Vagina (tissue), 2 donors: Measurements from ENCODE around the gene TNFAIP3. TPM values are rescaled to one million over a fixed set of nuclear protein-coding genes. Genes with fewer than 3 reads are reported as not detected.

Experiments used
- DNase-seq, 2 donors: peaks; one replicate each; pipeline ENCODE4 v3.0.0-alpha.2; 2017; ENCODE audit errors: extremely low spot score in 2 of 2
- H3K27ac ChIP-seq: fragments of 200-600 bp; sonication (generic); one replicate; pipeline ENCODE4 v1.5.1; 2019
- H3K27me3 ChIP-seq: fragments of 200-600 bp; sonication (generic); one replicate; pipeline ENCODE4 v1.5.1; 2019
- H3K36me3 ChIP-seq, 2 donors: fragments of 200-600 bp; sonication (generic); one replicate each; pipeline ENCODE4 v1.5.1; 2017 to 2019
- H3K4me1 ChIP-seq: fragments of 200-600 bp; sonication (generic); one replicate; pipeline ENCODE4 v1.5.1; 2019
- H3K4me3 ChIP-seq, 2 donors: fragments of 200-600 bp; sonication (generic); 1 replicate in 1 of 2; 2 replicates in 1 of 2; pipeline ENCODE4 v1.5.1; 2016 to 2019
- H3K9me3 ChIP-seq: fragments of 200-600 bp; sonication (generic); one replicate; pipeline ENCODE4 v1.5.1; 2019
- CTCF ChIP-seq, 3 experiments: fragments of 450-650 bp in 2 of 3; fragments of 200-600 bp in 1 of 3; sonication (generic) in 1 of 3; IDR thresholded peaks; one replicate each; pipeline ENCODE4 v1.5.1; 2017 to 2019; ENCODE audit warnings: antibody characterized with exemption in 3 of 3, mild to moderate bottlenecking in 2 of 3, moderate library complexity in 2 of 3
- POLR2A ChIP-seq, 2 donors: fragments of 450-650 bp; IDR thresholded peaks; one replicate each; pipeline ENCODE4 v1.6.1; 2017; ENCODE audit warnings: antibody characterized with exemption in 2 of 2, mild to moderate bottlenecking in 2 of 2, moderate library complexity in 2 of 2
- POLR2AphosphoS5 ChIP-seq, 2 donors: sonication (generic); formaldehyde crosslinking; IDR thresholded peaks; one replicate each; pipeline ENCODE4 v1.9.0; 2017; ENCODE audit warnings: antibody characterized with exemption in 2 of 2, mild to moderate bottlenecking in 2 of 2, low read depth in 1 of 2; ENCODE audit not compliant: insufficient read depth in 1 of 2
- intact Hi-C: fragments of 100-400 bp; cut with DNase I; formaldehyde crosslinking; loops from one replicate; pipeline ENCODE4 v1.15.1; 2023
- total RNA-seq: library from RNA; depleted of rRNA; stranded (reverse); fragments of >200 nt; gene quantifications from one replicate; pipeline ENCODE4 v1.2.3, GENCODE V29; 2016

TNFAIP3 gene
- total RNA-seq, 1 donor from 2014 or later, result 28.5 TPM

GRCh38 chr6:137860394-137861005 is 6.6 kb upstream of the TNFAIP3 start:
- intact Hi-C loops, result no loop called here
- no peak overlapping the region for H3K27ac ChIP-seq
- TF ChIP-seq CTCF (IDR thresholded peaks at IDR 0.05), result no peak
- TF ChIP-seq POLR2A (IDR thresholded peaks at IDR 0.05), result no peak
- TF ChIP-seq POLR2AphosphoS5 (IDR thresholded peaks at IDR 0.05; ENCODE audit: insufficient read depth in 1 of 2, low read depth in 1 of 2), result no peak
- no peaks in the 10 kb centered on the region for H3K9me3 ChIP-seq
- no peak for DNase-seq
- no peaks in the 10 kb centered on the region for H3K27me3 ChIP-seq
- no peak overlapping the region for H3K4me3 ChIP-seq
- H3K4me1 ChIP-seq, result no peaks in the 10 kb centered on the region
- H3K36me3 ChIP-seq, result no peaks in the 10 kb centered on the region

- no peak for DNase-seq
- intact Hi-C loops, result no loop called here
- Histone ChIP-seq H3K4me1 (peaks cover 8% of the 10 kb centered on the region), H3K36me3 (no peaks in the 10 kb centered on the region), H3K27me3 (no peaks in the 10 kb centered on the region), H3K4me3 (no peak overlapping the region), H3K9me3 (no peaks in the 10 kb centered on the region), H3K27ac (no peak overlapping the region)
- TF ChIP-seq CTCF (IDR thresholded peaks at IDR 0.05) (no peak), POLR2AphosphoS5 (IDR thresholded peaks at IDR 0.05; ENCODE audit: insufficient read depth in 1 of 2, low read depth in 1 of 2) (peak in 1 of 2 donors; percentile 32), POLR2A (IDR thresholded peaks at IDR 0.05) (no peak)
These were observed 5.3 kb upstream of the TNFAIP3 start for GRCh38 chr6:137861550-137862337.

DNA sequence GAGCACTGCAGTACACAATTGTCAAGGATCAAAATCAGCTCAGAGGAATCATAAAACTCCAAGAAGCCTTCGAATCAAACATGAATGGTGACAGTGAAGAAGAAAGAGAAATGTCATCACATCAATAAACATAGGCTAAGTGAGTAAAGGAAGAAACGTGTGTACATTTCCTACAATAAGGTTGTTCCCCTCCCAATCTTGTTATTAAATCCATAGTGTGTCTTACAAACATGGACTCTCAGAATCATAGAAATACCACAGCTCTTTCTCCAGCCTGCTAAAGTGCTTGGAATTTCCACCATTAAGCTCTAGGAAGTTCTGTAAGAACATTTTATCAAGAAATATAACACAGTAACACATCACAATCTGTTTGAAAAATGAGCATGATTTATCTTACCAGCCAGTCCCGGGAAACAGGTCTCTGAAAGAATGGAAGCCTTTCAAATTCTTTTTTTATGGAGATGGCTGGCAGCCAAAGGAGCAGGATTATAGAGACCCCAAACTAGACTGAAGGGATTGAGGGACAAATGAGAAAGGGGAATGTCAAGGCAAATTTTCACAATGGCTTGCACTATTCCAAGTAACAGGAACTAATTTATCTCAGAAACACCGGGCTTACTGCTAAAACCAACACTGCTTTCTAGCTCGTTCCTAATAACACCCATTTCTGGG is 4.5 kb upstream of the TNFAIP3 start:
- Histone ChIP-seq H3K27ac (no peak overlapping the region), H3K4me3 (no peak overlapping the region), H3K27me3 (no peaks in the 10 kb centered on the region), H3K4me1 (peaks cover 8% of the 10 kb centered on the region), H3K36me3 (no peaks in the 10 kb centered on the region), H3K9me3 (no peaks in the 10 kb centered on the region)
- no peak for DNase-seq
- intact Hi-C loops, result no loop called here
- TF ChIP-seq CTCF (IDR thresholded peaks at IDR 0.05) (no peak), POLR2AphosphoS5 (IDR thresholded peaks at IDR 0.05; ENCODE audit: insufficient read depth in 1 of 2, low read depth in 1 of 2) (no peak), POLR2A (IDR thresholded peaks at IDR 0.05) (no peak)

- no peak for TF ChIP-seq POLR2AphosphoS5 (IDR thresholded peaks at IDR 0.05; ENCODE audit: insufficient read depth in 1 of 2, low read depth in 1 of 2)
- TF ChIP-seq POLR2A (IDR thresholded peaks at IDR 0.05), result no peak
- TF ChIP-seq CTCF (IDR thresholded peaks at IDR 0.05), result no peak
- Histone ChIP-seq H3K27me3 (no peaks in the 10 kb centered on the region), H3K4me3 (no peak overlapping the region), H3K36me3 (no peaks in the 10 kb centered on the region), H3K9me3 (no peaks in the 10 kb centered on the region), H3K4me1 (peaks cover 9% of the 10 kb centered on the region), H3K27ac (no peak overlapping the region)
- no peak for DNase-seq
- intact Hi-C loops, result no loop called here
These were observed 3.8 kb upstream of the TNFAIP3 start for GRCh38 chr6:137863091-137863797.
